Astrocyte (in vitro differentiated cells and primary cell): ENCODE data around the gene AMDHD1.

Experiments used
- CTCF ChIP-seq: IDR thresholded peaks from 2 replicates; pipeline ENCODE4 v1.5.1; 2011; ENCODE audit warnings: low read depth, mild to moderate bottlenecking, inconsistent platforms, low read length, moderate library complexity; ENCODE audit not compliant: insufficient read depth
- EZH2 ChIP-seq: IDR thresholded peaks from 2 replicates; pipeline ENCODE4 v1.6.1; 2012; ENCODE audit warnings: mild to moderate bottlenecking, low read length, inconsistent platforms; ENCODE audit not compliant: insufficient read depth

- TF ChIP-seq CTCF (no peak), EZH2 (no peak)
Observed at GRCh38 chr12:95909871-95910270, 33.3 kb upstream of the AMDHD1 start.
